ENCODE measurements around the gene SLC24A3. TPM values are rescaled to one million over a fixed set of nuclear protein-coding genes. Genes with fewer than 3 reads are reported as not detected.

SLC24A3 gene
- total RNA-seq, 4 donors from 2014 or later, result 2.3 to 6.9 (median 5.4) TPM

DNA sequence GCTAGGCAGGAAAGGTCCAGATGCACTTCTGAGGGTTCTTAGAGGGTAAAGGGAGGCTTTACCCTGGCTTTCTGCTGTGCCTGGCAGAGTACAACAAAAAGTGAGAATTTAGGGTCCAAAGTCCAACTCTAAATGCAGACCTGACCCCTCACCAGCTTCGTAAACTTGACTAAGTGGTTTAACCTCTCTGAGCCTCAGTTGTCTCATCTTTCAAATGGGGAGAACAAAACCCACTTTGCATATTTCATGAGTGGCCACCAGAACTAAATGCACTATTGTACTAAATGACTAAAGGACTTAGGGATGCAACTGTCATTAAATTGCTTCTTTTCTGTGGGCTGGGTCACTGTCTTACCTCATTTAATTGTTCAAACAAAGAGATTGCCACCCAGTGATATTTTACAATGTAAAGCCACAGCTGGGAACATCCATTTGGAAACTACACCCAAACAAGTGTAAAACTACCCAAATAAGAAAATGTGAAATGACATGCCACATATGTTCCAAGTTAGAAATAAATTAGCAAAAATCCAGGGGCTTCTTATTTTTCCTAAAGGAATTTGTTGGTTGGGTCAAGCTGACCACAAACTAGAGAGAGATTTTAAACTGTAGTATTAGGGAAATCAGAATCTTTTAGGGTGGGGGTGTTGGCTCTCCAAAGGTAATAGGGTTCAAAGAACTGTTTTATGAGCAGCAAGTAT is 497.3 kb downstream of the SLC24A3 start:
- 90 to 100% methylated on average over 1 of the region's 1 CpG for WGBS, 2 donors
- DNase-seq (ENCODE audit: low spot score in 2 of 2), result no peak
- TF ChIP-seq, protein P1, sequence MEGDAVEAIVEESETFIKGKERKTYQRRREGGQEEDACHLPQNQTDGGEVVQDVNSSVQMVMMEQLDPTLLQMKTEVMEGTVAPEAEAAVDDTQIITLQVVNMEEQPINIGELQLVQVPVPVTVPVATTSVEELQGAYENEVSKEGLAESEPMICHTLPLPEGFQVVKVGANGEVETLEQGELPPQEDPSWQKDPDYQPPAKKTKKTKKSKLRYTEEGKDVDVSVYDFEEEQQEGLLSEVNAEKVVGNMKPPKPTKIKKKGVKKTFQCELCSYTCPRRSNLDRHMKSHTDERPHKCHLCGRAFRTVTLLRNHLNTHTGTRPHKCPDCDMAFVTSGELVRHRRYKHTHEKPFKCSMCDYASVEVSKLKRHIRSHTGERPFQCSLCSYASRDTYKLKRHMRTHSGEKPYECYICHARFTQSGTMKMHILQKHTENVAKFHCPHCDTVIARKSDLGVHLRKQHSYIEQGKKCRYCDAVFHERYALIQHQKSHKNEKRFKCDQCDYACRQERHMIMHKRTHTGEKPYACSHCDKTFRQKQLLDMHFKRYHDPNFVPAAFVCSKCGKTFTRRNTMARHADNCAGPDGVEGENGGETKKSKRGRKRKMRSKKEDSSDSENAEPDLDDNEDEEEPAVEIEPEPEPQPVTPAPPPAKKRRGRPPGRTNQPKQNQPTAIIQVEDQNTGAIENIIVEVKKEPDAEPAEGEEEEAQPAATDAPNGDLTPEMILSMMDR (IDR thresholded peaks at IDR 0.05), result no peak
- no peak for TF ChIP-seq POLR2A (IDR thresholded peaks at IDR 0.05)
- intact Hi-C loops (cut with DNase I; ENCODE audit: low total_unique reads), result no loop called here
- no peak overlapping the region for H3K4me3 ChIP-seq (ENCODE audit: low read depth, poor library complexity, severe bottlenecking)

DNA sequence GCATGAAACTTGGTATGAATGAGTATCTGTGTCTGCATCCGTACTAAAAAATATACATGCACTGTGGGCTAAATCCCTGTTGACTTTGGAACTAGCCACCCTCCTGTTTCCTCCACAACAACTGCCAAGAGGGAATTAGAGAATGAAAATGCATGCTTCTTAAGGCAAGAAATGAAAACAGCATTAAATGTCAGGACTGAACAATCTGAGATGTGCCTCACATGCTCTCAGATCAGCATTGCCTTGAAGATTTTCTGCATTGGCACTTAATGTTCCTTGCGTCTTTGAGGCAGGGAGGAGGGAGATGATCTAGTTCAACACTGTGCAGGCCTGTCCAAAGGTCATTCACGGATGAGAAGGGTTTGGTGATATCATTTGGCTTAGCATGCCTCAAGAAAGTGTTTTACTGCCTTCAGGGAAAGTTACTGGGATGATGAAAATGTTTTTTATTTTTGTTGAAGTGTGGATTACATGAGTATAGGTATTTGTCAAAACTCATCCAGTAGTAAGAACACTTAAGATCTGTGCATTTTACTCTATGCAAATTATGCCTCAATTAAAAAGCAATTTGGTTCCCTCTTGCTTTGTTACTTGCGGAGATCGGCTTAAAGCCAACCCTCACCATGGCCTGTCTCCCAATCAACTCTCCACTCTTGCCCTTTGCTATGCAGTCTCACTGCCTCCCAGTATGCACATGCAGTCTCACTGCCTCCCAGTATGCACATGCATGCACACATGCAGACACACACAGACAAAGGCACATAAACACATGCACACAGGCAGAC is 498.1 kb downstream of the SLC24A3 start:
- 56 to 59% methylated on average over 5 of the region's 5 CpGs for WGBS, 2 donors
- TF ChIP-seq, protein P1 (IDR thresholded peaks at IDR 0.05), result no peak
- no peak for TF ChIP-seq POLR2A (IDR thresholded peaks at IDR 0.05)
- intact Hi-C loops (cut with DNase I; ENCODE audit: low total_unique reads), result no loop called here
- DNase-seq (ENCODE audit: low spot score in 2 of 2), result no peak
- H3K4me3 ChIP-seq (ENCODE audit: low read depth, poor library complexity, severe bottlenecking), result no peak overlapping the region

DNA sequence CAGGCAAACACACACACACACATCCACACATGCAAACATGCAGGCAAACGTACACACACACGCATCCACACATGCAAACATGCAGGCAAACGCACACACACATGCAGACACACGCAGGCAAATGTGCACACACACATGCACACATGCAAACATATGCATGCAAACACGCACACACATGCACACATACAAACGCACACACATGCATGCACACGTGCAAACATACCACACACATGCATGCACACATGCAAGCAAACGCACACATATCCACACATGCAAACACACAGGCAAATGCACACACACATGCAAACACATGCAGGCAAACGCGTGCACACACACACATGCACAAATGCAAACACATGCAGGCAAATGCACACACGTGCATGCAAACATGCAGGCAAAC is 498.7 kb downstream of the SLC24A3 start:
- no peak overlapping the region for H3K4me3 ChIP-seq (ENCODE audit: low read depth, poor library complexity, severe bottlenecking)
- TF ChIP-seq, protein P1 (IDR thresholded peaks at IDR 0.05), result peak in 1 of 3 donors; percentile 74
- no peak for TF ChIP-seq POLR2A (IDR thresholded peaks at IDR 0.05)
- 85% methylated on average over 11 of the region's 11 CpGs for WGBS, 2 donors
- peak in 1 of 2 donors; percentile 29 for DNase-seq (ENCODE audit: low spot score in 2 of 2)
- intact Hi-C loops (cut with DNase I; ENCODE audit: low total_unique reads), result no loop called here

DNA sequence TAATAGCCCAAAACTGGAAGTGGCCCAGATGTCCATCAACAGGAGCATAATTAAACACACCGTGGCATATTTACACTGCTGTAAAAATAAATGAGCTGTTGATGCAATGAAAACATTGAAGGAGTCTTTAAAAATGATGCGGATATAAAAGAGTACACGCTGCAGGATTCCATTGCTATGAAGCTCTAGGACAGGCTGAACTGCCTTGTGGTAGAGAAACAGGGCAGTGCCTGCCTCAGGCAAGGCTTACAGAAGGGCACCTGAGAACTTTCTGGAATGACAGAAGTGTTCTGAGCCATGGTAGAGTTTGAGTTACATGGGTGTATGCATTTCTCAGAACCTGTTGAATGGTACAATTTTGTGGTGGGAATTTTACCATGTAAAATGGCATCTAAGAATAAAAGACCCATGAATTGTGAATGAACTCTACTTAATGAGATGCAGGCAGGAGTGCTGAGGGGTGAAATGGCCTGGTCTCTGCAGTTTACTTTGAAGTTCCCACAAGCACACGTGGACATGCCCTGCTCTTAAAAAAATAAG is 500.3 kb downstream of the SLC24A3 start:
- no peak for TF ChIP-seq POLR2A (IDR thresholded peaks at IDR 0.05)
- H3K4me3 ChIP-seq (ENCODE audit: low read depth, poor library complexity, severe bottlenecking), result no peak overlapping the region
- WGBS, 2 donors, result 59 to 68% methylated on average over 4 of the region's 4 CpGs
- intact Hi-C loops (cut with DNase I; ENCODE audit: low total_unique reads), result no loop called here
- peak in 1 of 2 donors; percentile 15 for DNase-seq (ENCODE audit: low spot score in 2 of 2)

DNA sequence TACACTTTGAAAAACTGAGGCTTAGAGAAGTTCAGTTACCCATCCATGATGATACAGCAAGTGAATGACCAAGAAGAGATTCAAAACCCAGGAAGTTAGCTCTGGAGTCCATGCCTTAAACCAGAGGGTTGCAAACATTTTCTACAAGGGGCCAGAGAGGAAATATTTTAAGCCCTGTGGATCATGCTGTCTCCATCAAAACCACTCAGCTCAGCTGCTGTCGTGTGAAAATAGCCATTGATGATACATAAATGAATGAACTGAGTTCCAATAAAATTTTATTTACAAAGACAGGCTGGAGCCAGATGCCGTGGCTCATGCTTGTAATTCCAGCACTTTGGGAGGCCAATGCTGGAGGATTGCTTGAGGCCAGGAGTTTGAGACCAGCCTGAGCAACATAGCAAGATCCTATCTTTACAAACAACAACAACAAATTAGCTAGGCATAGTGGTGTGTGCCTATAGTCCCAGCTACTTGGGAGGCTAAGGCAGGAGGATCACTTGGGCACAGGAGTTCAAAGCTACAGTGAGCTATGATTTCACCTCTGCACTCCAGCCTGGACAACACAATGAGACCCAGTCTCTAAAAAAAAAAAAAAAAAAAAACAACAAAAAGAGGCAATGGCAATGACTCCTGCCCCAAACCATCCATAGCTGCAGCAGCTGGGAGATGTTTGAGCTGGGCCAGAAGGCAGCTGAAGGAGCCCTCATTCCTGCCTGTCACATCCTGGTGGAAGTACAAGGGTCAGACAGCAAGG is 501.6 kb downstream of the SLC24A3 start:
- peak in 1 of 2 donors; percentile 32 for DNase-seq (ENCODE audit: low spot score in 2 of 2)
- intact Hi-C loops (cut with DNase I; ENCODE audit: low total_unique reads), result no loop called here
- WGBS, 2 donors, result 79 to 86% methylated on average over 2 of the region's 2 CpGs
- TF ChIP-seq, protein P1 (IDR thresholded peaks at IDR 0.05), result no peak
- TF ChIP-seq POLR2A (IDR thresholded peaks at IDR 0.05), result no peak
- no peak overlapping the region for H3K4me3 ChIP-seq (ENCODE audit: low read depth, poor library complexity, severe bottlenecking)

DNA sequence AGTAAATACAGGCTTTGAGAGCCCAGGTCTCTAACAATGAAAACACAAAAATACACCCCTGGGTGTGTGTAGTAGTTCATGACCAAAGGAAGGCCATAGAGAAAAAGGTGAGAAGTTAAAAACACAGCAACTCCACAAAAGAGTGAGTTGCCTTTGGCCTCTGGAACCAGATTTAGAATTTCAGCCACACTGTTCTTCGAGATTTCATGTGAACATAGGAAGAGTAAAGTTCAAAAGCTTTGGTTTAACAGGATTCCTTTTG is 502.1 kb downstream of the SLC24A3 start:
- H3K4me3 ChIP-seq (ENCODE audit: low read depth, poor library complexity, severe bottlenecking), result no peak overlapping the region
- TF ChIP-seq, protein P1 (IDR thresholded peaks at IDR 0.05), result no peak
- TF ChIP-seq POLR2A (IDR thresholded peaks at IDR 0.05), result no peak
- intact Hi-C loops (cut with DNase I; ENCODE audit: low total_unique reads), result no loop called here
- WGBS, 2 donors, result 81 to 84% methylated on average over 1 of the region's 1 CpG
- DNase-seq (ENCODE audit: low spot score in 2 of 2), result no peak
